ENCODE results near the gene CNST.
"Not testable (repeated sequence)": the region's sequence is repeated elsewhere in the genome, so short reads cannot be mapped to it uniquely, and the experiment has no call there.

The CNST gene

GRCh38 chr1:246613096-246613758 lies 47.0 kb downstream of the CNST start:
- in situ Hi-C loops (cut with MboI; ENCODE audit: low sequenced_read_pairs): no loop called here

DNA sequence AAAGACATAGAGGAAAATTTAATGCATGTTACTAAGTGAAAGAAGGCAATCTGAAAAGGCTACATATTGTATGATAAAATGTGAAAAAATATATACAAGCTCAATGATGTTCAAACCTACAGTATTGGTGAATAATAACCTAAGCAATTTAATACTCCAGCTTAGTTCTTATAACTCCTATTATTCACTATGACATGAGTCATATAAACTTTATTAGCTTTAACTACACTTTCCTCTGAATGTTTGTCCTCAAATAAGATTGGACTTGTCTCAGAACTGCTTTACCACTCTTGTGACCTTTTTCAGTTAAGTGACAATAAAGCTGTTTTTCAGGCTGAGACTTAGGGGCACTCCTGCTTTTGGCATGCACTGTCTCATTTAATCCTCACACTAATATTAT lies 50.9 kb downstream of the CNST start:
- in situ Hi-C loops (cut with MboI; ENCODE audit: low sequenced_read_pairs): no loop called here

GRCh38 chr1:246617768-246618167 lies 51.5 kb downstream of the CNST start:
- in situ Hi-C loops (cut with MboI; ENCODE audit: low sequenced_read_pairs): no loop called here

DNA sequence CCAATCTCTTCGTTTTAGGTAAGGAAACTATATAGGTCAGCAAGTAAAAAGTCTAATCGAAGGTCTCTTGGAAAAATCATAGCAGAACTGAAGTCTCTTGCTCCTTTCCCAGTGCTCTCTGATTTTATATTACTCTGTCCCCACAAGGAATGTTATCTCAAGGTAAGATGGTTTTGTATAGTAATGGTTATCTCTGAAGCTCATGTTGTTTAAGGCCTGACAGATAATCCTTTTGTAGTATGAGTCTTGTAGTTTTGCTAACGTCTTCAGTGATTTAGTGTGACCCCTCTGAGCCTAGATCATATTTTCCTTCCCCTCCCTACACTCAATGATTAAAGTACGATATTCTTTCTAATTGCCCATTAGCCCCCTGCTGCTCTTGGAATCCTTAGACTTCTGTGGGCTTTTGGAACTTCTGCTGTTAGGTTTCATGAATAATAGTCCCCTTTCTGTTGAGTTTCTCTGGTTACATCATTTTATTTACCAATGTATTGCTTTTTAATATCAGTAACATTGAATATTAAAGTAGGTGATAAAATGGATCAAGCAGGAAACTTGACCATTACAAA lies 52.1 kb downstream of the CNST start:
- in situ Hi-C loops (cut with MboI; ENCODE audit: low sequenced_read_pairs): no loop called here

DNA sequence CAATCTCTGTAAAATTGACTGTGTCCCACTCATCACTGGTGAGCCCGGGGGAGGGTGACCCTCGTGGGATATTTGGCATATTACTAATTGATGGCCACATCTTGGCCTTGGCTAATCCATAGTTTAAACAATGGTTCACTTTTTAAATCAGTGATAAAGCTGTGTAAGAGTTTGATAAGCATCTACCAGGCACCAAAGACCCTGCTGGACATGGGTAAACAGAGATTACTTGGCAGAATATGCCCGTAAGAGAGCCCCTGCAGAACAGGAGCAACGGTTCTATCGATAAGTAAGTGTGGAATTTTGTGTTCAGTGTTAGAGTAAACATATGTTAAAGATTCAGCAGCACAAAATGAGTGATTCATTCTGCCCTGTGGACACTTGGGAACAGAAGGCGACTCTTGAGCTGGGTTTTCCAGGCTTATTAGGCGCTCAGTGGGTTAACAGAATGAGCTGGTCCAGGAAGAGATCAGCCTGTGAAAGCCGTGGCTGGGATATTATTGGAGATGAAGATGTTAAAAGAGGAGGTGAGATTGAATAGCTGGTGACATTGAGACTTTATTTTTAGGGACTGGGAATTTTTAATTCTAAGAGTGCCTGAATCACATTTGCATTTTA lies 55.9 kb downstream of the CNST start:
- in situ Hi-C loops (cut with MboI; ENCODE audit: low sequenced_read_pairs): no loop called here

DNA sequence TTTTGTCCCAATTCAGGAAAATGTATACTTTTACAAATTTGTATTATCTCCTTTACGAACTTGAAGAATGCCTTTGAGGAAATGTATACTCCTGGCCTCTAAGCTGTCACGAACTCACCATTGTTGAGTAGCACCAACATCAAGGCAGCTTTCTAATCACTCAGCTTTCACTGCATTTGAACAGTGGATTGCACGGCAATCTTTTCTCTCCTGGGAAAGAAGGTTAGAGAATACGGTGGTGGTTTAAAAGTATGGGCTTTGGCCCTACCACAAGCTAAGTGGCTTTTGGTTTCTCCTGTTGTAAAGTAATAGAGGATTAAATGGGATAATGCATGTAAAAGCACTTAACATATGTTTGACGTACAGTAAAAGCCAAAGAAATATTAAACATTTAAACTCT lies 57.8 kb downstream of the CNST start:
- in situ Hi-C loops (cut with MboI; ENCODE audit: low sequenced_read_pairs): no loop called here

DNA sequence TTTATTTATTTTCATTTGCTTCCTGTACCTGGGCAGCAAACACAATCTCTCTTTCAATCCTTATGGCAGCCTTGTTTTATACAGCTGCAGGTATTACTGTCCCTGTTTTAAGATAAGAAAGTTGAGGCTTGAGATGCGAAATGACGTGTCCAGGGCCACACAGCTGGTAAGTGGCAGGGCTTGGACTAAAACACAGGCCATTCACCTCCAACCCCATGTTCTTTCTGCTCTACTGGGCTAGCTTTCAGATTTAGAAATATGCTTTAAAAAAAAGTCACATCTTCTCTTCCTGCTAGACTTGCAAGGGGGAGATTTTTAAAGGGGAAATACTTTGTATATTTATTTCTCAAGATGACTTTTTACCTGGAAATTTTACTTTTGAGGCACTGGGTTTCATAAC lies 62.8 kb downstream of the CNST start:
- in situ Hi-C loops (cut with MboI; ENCODE audit: low sequenced_read_pairs): no loop called here

DNA sequence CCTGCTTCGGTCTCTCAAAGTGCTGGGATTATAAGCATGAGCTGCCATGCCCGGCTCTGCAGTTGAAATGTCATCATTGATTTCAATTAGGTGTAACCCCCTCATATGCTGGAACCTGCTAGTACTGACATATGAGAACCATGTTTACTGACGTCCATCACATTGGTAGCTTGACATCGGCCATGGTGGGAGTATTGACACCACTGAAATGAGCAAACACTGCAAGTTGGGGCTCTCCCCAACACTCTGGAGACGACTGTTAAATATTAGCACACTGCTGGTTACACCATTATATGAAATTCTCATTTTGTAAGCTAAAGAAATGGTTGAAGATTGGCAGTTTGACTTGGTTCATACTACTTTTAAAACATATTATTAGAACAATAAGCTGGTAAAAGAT lies 63.7 kb downstream of the CNST start:
- in situ Hi-C loops (cut with MboI; ENCODE audit: low sequenced_read_pairs): no loop called here

DNA sequence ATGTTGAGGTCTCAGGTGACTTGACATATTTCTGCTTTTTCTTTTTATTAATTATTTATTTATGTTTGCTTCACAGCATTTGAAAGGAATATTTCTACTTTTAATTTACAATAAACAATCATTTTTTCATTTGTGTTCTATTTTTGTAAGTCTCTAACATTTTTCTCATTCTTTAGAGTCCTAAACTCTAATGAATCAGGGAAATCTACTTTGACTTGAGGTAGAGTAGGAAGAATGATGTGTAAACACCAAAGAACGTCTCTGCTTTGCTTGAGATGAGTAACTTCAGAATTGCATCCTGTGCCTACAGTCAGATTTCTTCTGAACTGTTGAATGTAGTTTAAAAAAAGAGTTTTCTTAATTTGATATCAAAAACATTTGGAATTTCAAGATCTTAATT lies 65.2 kb downstream of the CNST start:
- in situ Hi-C loops (cut with MboI; ENCODE audit: low sequenced_read_pairs): no loop called here

- in situ Hi-C loops (cut with MboI; ENCODE audit: low sequenced_read_pairs): no loop called here
Measured at GRCh38 chr1:246632281-246633168, 66.3 kb downstream of the CNST start.

DNA sequence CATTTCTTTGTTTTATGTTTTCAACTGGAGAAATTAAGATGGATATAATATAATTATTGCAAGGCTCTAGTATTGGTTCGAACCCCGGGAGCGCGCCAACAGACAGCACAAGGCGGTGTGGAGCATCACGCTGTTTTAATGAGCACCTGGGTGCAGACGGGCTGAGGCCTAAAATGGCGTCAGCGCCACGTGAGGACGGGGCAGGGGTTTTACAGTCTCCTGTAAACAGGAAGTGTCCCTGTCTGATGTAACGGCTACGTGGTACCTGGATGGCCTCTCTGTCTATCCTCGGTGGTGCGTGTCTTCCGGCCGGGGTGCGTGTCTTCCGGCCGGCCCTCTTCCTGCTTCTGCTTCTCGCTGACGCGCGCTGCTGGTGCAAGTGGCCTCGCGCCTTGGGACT lies 68.4 kb downstream of the CNST start:
- in situ Hi-C loops (cut with MboI; ENCODE audit: low sequenced_read_pairs): not testable (repeated sequence)

- in situ Hi-C loops (cut with MboI; ENCODE audit: low sequenced_read_pairs): no loop called here
Measured at GRCh38 chr1:246638941-246639655, 72.8 kb downstream of the CNST start.

GRCh38 chr1:246639732-246640131 lies 73.5 kb downstream of the CNST start:
- in situ Hi-C loops (cut with MboI; ENCODE audit: low sequenced_read_pairs): no loop called here

GRCh38 chr1:246640747-246641146 lies 74.5 kb downstream of the CNST start:
- in situ Hi-C loops (cut with MboI; ENCODE audit: low sequenced_read_pairs): no loop called here

GRCh38 chr1:246641394-246641793 lies 75.1 kb downstream of the CNST start:
- in situ Hi-C loops (cut with MboI; ENCODE audit: low sequenced_read_pairs): no loop called here

DNA sequence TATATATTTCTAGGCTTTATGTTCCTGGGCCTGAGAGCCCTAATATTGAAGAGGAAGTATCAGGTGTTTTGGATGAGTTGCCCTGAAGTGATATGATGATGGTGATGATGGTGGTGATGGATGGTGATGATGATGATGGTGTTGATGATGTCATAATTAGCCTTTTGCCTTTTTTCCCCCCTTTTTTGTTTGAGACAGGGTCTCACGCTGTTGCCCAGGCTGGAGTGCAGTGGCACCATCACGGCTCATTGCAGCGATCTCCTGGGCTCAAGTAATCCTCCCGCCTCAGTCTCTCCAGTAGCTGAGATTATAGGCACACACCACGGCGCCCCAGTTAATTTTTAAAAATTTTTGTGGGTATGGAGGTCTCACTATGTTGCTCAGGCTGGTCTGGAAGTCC lies 76.5 kb downstream of the CNST start:
- in situ Hi-C loops (cut with MboI; ENCODE audit: low sequenced_read_pairs): no loop called here

GRCh38 chr1:246647113-246647512 lies 80.9 kb downstream of the CNST start:
- in situ Hi-C loops (cut with MboI; ENCODE audit: low sequenced_read_pairs): no loop called here

DNA sequence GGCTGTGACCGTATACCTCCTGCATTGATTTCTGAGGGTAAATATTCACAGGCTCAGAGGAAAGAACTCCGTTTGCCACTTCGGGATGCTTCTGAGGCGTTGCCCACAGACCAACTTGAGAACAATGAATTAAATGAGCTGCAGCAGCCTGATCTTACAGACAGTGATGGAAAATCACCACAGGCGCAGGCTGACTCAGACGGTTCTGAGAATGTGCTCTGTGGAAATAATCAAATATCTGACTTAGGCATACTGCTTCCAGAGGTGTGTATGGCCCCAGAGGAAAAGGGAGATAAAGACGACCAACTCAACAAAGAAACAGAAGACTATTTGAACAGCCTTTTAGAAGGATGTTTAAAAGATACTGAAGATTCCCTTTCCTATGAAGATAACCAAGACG lies 81.3 kb downstream of the CNST start:
- in situ Hi-C loops (cut with MboI; ENCODE audit: low sequenced_read_pairs): no loop called here

DNA sequence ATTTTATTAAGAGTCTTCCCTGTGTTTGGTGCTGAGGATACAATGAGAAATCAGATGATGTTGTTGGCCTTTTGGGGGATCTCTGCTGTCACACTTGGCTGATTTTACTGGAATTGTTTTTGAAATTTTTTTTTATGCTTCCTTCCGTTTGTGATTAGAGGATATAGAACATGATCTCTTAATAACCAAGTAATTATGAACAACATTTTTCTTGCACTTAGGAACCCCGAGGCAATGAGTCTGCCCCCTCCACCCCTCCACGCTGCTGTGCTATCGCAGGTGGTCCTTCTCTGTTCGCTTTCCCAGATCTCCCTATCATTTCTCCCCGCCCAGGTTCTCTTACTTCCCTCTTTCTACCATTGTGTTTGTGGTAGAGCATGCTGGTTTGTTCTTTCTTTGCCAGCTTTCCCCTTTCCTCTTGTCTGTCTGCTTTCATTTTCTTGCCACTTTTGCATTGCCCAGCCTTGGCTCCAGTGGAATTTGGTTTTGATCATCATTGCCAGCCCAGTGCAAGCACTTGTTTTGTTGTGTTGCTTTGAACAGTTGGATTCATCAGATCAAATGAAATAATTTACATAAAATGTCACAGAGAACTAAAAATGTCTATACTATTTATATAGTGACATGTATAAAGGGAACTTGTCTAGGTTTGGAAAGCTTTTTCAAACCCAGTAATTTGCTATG lies 84.9 kb downstream of the CNST start:
- in situ Hi-C loops (cut with MboI; ENCODE audit: low sequenced_read_pairs): no loop called here

DNA sequence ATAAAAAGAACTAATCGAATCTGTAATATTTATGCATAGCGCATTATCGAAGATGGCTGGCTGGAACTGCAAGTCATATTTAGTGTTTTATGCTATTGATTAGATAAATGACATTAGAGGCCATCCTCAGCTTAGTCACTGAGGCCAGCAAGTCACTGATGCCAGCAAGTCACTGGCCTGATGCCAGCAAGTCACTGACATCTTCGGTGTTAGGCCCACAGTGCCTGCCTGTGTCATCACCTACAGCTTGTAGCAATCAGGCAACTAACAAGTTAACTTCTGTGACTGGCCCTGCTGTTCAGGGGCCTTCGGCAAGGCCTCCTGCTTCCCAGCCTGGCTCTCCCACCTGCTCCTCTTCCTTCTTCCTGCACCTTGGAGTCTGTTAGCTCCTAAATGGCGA lies 92.3 kb downstream of the CNST start:
- in situ Hi-C loops (cut with MboI; ENCODE audit: low sequenced_read_pairs): no loop called here

Measured in HL-60/S4 treated with phorbol 12-myristate 13-acetate at 8.2 ng/mL for 4 days and 3 days (cell line).